Choroid plexus epithelial cell (primary cell): Measurements from ENCODE around the gene GRID2.
"Not testable (repeated sequence)": the region's sequence is repeated elsewhere in the genome, so short reads cannot be mapped to it uniquely, and the experiment has no call there.

Source experiments
- DNase-seq: peaks from one replicate; pipeline ENCODE4 v3.0.0-alpha.2; 2010; ENCODE audit warnings: low read depth
- H3K4me3 ChIP-seq: 2 replicates; pipeline ENCODE4 v1.5.1; 2011; ENCODE audit warnings: low read depth, mild to moderate bottlenecking, control low read depth, low read length, moderate library complexity
- CTCF ChIP-seq: conservative IDR thresholded peaks from 2 replicates; pipeline ENCODE4 v1.5.1; 2011; ENCODE audit warnings: low read depth, mild to moderate bottlenecking, control low read depth, inconsistent platforms, low read length, moderate library complexity

The GRID2 gene

DNA sequence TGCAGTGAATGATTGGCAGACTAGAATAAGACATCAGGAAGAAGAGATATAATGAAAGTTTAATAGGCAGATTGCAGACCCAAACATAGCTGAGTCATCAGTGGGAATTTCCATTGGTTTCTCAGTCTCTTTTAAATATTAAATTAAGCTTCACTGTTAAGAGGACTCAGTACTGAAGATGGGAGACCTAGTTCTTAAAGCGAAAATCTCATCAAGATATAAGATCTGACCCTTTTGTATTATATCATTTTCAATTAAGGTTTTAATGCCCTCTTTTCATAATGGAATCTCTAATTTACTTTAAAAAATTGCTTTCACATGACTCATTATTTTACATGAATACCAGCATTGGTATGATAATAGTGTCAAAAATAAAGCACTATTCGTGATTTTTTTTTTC lies 1355.9 kb downstream of the GRID2 start:
- no peak for TF ChIP-seq CTCF
- no peak for DNase-seq
- H3K4me3 ChIP-seq = no peak overlapping the region

DNA sequence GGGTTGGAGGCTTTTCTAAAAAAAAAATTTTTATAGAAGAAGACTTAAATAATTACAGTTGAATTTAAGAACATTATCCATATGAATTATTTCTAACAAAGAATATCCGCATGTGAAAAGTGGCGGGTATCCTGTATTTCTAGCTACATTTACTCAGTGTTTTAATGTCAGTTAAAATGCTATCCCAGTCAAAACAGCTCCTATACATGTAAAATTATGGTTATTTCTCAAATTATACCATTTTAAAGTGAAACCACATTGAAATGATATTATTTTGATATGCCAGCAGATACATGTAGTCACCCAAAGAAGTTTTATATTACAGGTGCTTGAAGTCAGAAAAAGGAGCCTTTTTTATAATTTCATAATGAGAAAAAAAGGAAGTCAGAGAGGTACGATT lies 1356.3 kb downstream of the GRID2 start:
- no peak for TF ChIP-seq CTCF
- DNase-seq = no peak
- H3K4me3 ChIP-seq = no peak overlapping the region

GRCh38 chr4:93670434-93670833 lies 1366.7 kb downstream of the GRID2 start:
- no peak for DNase-seq
- no peak for TF ChIP-seq CTCF
- no peak overlapping the region for H3K4me3 ChIP-seq

GRCh38 chr4:93671093-93671492 lies 1367.3 kb downstream of the GRID2 start:
- no peak for DNase-seq
- no peak for TF ChIP-seq CTCF

GRCh38 chr4:93676937-93677336 lies 1373.2 kb downstream of the GRID2 start:
- H3K4me3 ChIP-seq, DNase-seq: not testable (repeated sequence)

More at GRCh38 chr4:93671093-93671492, 1367.3 kb downstream of the GRID2 start:
- no peak overlapping the region for H3K4me3 ChIP-seq

- no peak for TF ChIP-seq CTCF
- no peak overlapping the region for H3K4me3 ChIP-seq
Observed at GRCh38 chr4:93684571-93684970, 1380.8 kb downstream of the GRID2 start.

DNA sequence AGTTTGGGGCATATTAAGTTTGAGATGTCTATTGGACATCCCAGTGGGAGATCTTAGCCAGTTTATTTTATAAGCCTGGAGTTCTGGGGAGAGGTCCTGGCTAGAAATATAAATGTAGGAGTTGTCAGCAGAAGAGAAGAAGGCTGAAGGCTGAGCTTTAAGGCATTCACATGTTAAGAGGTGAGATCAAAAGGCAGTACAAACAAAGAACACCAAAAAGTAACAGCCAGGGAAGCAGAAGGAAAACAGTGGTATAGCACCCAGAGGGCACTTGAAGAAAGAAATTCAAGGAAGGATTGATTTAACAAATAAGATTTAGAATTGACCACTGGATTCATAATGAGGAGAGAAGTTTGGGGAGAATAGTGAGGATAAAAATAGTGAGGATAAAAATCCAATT lies 1383.5 kb downstream of the GRID2 start:
- TF ChIP-seq CTCF = no peak
- DNase-seq = no peak
- H3K4me3 ChIP-seq = no peak overlapping the region

More at GRCh38 chr4:93684571-93684970, 1380.8 kb downstream of the GRID2 start:
- DNase-seq = no peak

GRCh38 chr4:93688978-93689377 lies 1385.2 kb downstream of the GRID2 start:
- TF ChIP-seq CTCF = no peak

More at GRCh38 chr4:93688978-93689377, 1385.2 kb downstream of the GRID2 start:
- no peak overlapping the region for H3K4me3 ChIP-seq
- DNase-seq = no peak
